Measurements from ENCODE around the gene VGLL4.

DNA sequence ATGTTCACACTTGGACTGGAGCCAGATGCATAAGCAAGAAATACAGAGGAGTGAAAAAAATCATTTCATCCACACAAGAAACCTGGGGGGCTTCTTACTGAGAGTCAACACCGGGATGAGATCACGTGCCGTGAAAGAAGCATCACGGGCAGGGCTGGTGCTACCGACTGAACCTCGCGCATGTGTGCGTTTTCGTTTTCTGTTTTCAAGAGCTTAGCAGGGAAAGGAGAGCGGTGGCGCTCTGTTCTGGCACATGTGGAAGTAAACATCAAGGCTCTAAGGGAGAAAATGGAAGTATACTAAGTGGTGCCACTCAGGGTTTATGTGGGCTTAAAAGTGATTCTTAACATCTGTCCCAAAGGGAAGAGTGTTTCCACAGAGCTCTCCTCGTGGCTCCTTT, 55.9 kb downstream of the VGLL4 start:
- no peak for TF ChIP-seq POLR2A (IDR thresholded peaks at IDR 0.05)
- TF ChIP-seq CTCF (IDR thresholded peaks at IDR 0.05), result no peak
- no peak for TF ChIP-seq POLR2AphosphoS5 (IDR thresholded peaks at IDR 0.05)
- TF ChIP-seq EP300 (IDR thresholded peaks at IDR 0.05), result no peak
